Measurements from ENCODE around the gene GAB4.

Gene GAB4

GRCh38 chr22:16966251-16966650, 41.8 kb downstream of the GAB4 start:
- no peaks in the 10 kb centered on the region for H3K9me3 ChIP-seq (ENCODE audit: control insufficient read depth in 2 of 2, low read length in 2 of 2)
- no peak overlapping the region for H3K4me3 ChIP-seq (ENCODE audit: low read length in 2 of 2)
- no peak overlapping the region for H3K9ac ChIP-seq (ENCODE audit: low read depth in 1 of 2, low read length in 2 of 2)
- H3K36me3 ChIP-seq (ENCODE audit: control insufficient read depth in 2 of 2, insufficient read depth in 2 of 2, low read length in 2 of 2), result no peaks in the 10 kb centered on the region
- H3K4me1 ChIP-seq (ENCODE audit: control insufficient read depth in 2 of 2, insufficient read depth in 2 of 2, low read length in 2 of 2), result no peaks in the 10 kb centered on the region
- no peak overlapping the region for H3K27ac ChIP-seq (ENCODE audit: low read depth in 2 of 2, low read length in 2 of 2)
- no peaks in the 10 kb centered on the region for H3K27me3 ChIP-seq (ENCODE audit: control insufficient read depth in 2 of 2, insufficient read depth in 2 of 2, low read length in 2 of 2)

- Histone ChIP-seq H3K9me3 (ENCODE audit: control insufficient read depth in 2 of 2, low read length in 2 of 2) (no peaks in the 10 kb centered on the region), H3K9ac (ENCODE audit: low read depth in 1 of 2, low read length in 2 of 2) (no peak overlapping the region), H3K4me1 (ENCODE audit: control insufficient read depth in 2 of 2, insufficient read depth in 2 of 2, low read length in 2 of 2) (no peaks in the 10 kb centered on the region), H3K27ac (ENCODE audit: low read depth in 2 of 2, low read length in 2 of 2) (no peak overlapping the region), H3K4me3 (ENCODE audit: low read length in 2 of 2) (no peak overlapping the region), H3K36me3 (ENCODE audit: control insufficient read depth in 2 of 2, insufficient read depth in 2 of 2, low read length in 2 of 2) (no peaks in the 10 kb centered on the region), H3K27me3 (ENCODE audit: control insufficient read depth in 2 of 2, insufficient read depth in 2 of 2, low read length in 2 of 2) (no peaks in the 10 kb centered on the region)
These were observed 42.5 kb downstream of the GAB4 start for GRCh38 chr22:16965560-16965959.

DNA sequence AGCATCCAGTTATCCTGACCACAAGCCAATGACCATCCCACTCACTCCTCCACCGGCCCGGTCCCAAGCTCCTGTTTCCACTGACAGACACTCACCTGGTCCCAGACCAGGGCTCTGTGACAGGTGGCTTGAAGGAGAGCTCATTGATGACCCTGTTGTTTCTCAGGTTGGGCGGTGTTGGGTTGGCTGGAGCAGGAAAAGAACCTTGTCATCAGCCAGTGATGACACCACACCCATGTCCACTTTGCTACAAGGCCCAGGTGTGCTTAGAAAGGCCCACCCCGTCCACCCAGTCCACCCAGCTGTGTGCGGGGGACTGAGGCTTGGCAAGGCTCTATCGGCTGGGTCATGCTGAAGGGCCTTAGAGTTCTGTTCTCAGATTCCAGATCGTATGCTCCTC, 42.9 kb downstream of the GAB4 start:
- Histone ChIP-seq H3K4me1 (ENCODE audit: control insufficient read depth in 2 of 2, insufficient read depth in 2 of 2, low read length in 2 of 2) (no peaks in the 10 kb centered on the region), H3K4me3 (ENCODE audit: low read length in 2 of 2) (no peak overlapping the region), H3K27me3 (ENCODE audit: control insufficient read depth in 2 of 2, insufficient read depth in 2 of 2, low read length in 2 of 2) (no peaks in the 10 kb centered on the region), H3K27ac (ENCODE audit: low read depth in 2 of 2, low read length in 2 of 2) (no peak overlapping the region), H3K9me3 (ENCODE audit: control insufficient read depth in 2 of 2, low read length in 2 of 2) (no peaks in the 10 kb centered on the region), H3K36me3 (ENCODE audit: control insufficient read depth in 2 of 2, insufficient read depth in 2 of 2, low read length in 2 of 2) (no peaks in the 10 kb centered on the region), H3K9ac (ENCODE audit: low read depth in 1 of 2, low read length in 2 of 2) (no peak overlapping the region)

- Histone ChIP-seq H3K36me3 (ENCODE audit: control insufficient read depth in 2 of 2, insufficient read depth in 2 of 2, low read length in 2 of 2) (no peaks in the 10 kb centered on the region), H3K27ac (ENCODE audit: low read depth in 2 of 2, low read length in 2 of 2) (no peak overlapping the region), H3K9ac (ENCODE audit: low read depth in 1 of 2, low read length in 2 of 2) (no peak overlapping the region), H3K4me1 (ENCODE audit: control insufficient read depth in 2 of 2, insufficient read depth in 2 of 2, low read length in 2 of 2) (no peaks in the 10 kb centered on the region), H3K27me3 (ENCODE audit: control insufficient read depth in 2 of 2, insufficient read depth in 2 of 2, low read length in 2 of 2) (no peaks in the 10 kb centered on the region), H3K9me3 (ENCODE audit: control insufficient read depth in 2 of 2, low read length in 2 of 2) (no peaks in the 10 kb centered on the region), H3K4me3 (ENCODE audit: low read length in 2 of 2) (no peak overlapping the region)
These were observed 43.7 kb downstream of the GAB4 start for GRCh38 chr22:16964366-16964765.

- no peaks in the 10 kb centered on the region for H3K27me3 ChIP-seq (ENCODE audit: control insufficient read depth in 2 of 2, insufficient read depth in 2 of 2, low read length in 2 of 2)
- H3K36me3 ChIP-seq (ENCODE audit: control insufficient read depth in 2 of 2, insufficient read depth in 2 of 2, low read length in 2 of 2), result no peaks in the 10 kb centered on the region
- no peaks in the 10 kb centered on the region for H3K4me1 ChIP-seq (ENCODE audit: control insufficient read depth in 2 of 2, insufficient read depth in 2 of 2, low read length in 2 of 2)
- H3K4me3 ChIP-seq (ENCODE audit: low read length in 2 of 2), result no peak overlapping the region
- no peak overlapping the region for H3K27ac ChIP-seq (ENCODE audit: low read depth in 2 of 2, low read length in 2 of 2)
- H3K9me3 ChIP-seq (ENCODE audit: control insufficient read depth in 2 of 2, low read length in 2 of 2), result no peaks in the 10 kb centered on the region
- no peak overlapping the region for H3K9ac ChIP-seq (ENCODE audit: low read depth in 1 of 2, low read length in 2 of 2)
These were observed 44.7 kb downstream of the GAB4 start for GRCh38 chr22:16963189-16963945.

DNA sequence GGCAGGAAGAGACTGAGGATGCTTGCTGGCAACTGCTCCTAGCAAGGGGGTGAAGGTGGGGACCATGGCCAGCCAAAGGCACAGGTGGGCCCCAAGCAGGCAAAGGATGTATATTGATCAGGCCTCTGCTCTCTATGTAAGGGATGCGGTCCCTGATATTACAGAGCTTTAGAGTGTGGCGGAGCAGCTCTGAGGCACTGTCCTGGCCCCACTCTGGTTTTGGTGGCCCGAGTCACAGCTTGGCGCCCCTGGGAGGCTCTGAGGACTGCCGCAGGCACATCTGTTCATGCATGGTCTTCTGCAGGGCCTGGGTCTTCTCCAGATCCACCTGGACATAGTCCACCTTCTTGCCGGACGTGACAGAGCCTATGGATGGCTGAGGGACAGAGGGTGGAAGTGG, 45.5 kb downstream of the GAB4 start:
- Histone ChIP-seq H3K27ac (ENCODE audit: low read depth in 2 of 2, low read length in 2 of 2) (no peak overlapping the region), H3K9ac (ENCODE audit: low read depth in 1 of 2, low read length in 2 of 2) (no peak overlapping the region), H3K36me3 (ENCODE audit: control insufficient read depth in 2 of 2, insufficient read depth in 2 of 2, low read length in 2 of 2) (no peaks in the 10 kb centered on the region), H3K4me3 (ENCODE audit: low read length in 2 of 2) (no peak overlapping the region), H3K27me3 (ENCODE audit: control insufficient read depth in 2 of 2, insufficient read depth in 2 of 2, low read length in 2 of 2) (no peaks in the 10 kb centered on the region), H3K4me1 (ENCODE audit: control insufficient read depth in 2 of 2, insufficient read depth in 2 of 2, low read length in 2 of 2) (no peaks in the 10 kb centered on the region), H3K9me3 (ENCODE audit: control insufficient read depth in 2 of 2, low read length in 2 of 2) (no peaks in the 10 kb centered on the region)

GRCh38 chr22:16961477-16962186, 46.4 kb downstream of the GAB4 start:
- no peak overlapping the region for H3K4me3 ChIP-seq (ENCODE audit: low read length in 2 of 2)
- H3K4me1 ChIP-seq (ENCODE audit: control insufficient read depth in 2 of 2, insufficient read depth in 2 of 2, low read length in 2 of 2), result no peaks in the 10 kb centered on the region
- H3K27me3 ChIP-seq (ENCODE audit: control insufficient read depth in 2 of 2, insufficient read depth in 2 of 2, low read length in 2 of 2), result no peaks in the 10 kb centered on the region
- no peak overlapping the region for H3K9ac ChIP-seq (ENCODE audit: low read depth in 1 of 2, low read length in 2 of 2)
- H3K36me3 ChIP-seq (ENCODE audit: control insufficient read depth in 2 of 2, insufficient read depth in 2 of 2, low read length in 2 of 2), result no peaks in the 10 kb centered on the region
- H3K27ac ChIP-seq (ENCODE audit: low read depth in 2 of 2, low read length in 2 of 2), result no peak overlapping the region
- no peaks in the 10 kb centered on the region for H3K9me3 ChIP-seq (ENCODE audit: control insufficient read depth in 2 of 2, low read length in 2 of 2)

DNA sequence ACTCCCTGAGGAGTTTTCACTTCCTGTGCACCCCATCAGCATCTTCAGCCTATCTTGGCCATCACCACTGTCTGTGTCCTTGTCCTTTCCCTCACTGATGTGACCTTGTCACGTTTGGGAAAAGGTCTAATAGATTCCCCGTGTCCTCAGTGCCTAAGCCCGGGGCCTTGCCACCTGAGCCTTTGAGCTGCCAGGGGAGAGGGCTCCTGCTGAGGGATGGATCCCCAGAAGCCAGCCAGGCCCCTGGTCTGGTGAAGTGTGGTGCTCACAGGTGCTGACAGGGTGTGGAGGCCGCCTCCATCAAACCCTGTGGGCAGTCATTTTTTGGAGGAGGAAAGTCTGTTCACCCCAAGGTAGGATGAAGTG, 47.2 kb downstream of the GAB4 start:
- Histone ChIP-seq H3K36me3 (ENCODE audit: control insufficient read depth in 2 of 2, insufficient read depth in 2 of 2, low read length in 2 of 2) (no peaks in the 10 kb centered on the region), H3K27ac (ENCODE audit: low read depth in 2 of 2, low read length in 2 of 2) (no peak overlapping the region), H3K4me1 (ENCODE audit: control insufficient read depth in 2 of 2, insufficient read depth in 2 of 2, low read length in 2 of 2) (no peaks in the 10 kb centered on the region), H3K9me3 (ENCODE audit: control insufficient read depth in 2 of 2, low read length in 2 of 2) (no peaks in the 10 kb centered on the region), H3K4me3 (ENCODE audit: low read length in 2 of 2) (no peak overlapping the region), H3K27me3 (ENCODE audit: control insufficient read depth in 2 of 2, insufficient read depth in 2 of 2, low read length in 2 of 2) (no peaks in the 10 kb centered on the region), H3K9ac (ENCODE audit: low read depth in 1 of 2, low read length in 2 of 2) (no peak overlapping the region)

- Histone ChIP-seq H3K27ac (ENCODE audit: low read depth in 2 of 2, low read length in 2 of 2) (no peak overlapping the region), H3K4me1 (ENCODE audit: control insufficient read depth in 2 of 2, insufficient read depth in 2 of 2, low read length in 2 of 2) (no peaks in the 10 kb centered on the region), H3K4me3 (ENCODE audit: low read length in 2 of 2) (no peak overlapping the region), H3K9me3 (ENCODE audit: control insufficient read depth in 2 of 2, low read length in 2 of 2) (no peaks in the 10 kb centered on the region), H3K36me3 (ENCODE audit: control insufficient read depth in 2 of 2, insufficient read depth in 2 of 2, low read length in 2 of 2) (no peaks in the 10 kb centered on the region), H3K9ac (ENCODE audit: low read depth in 1 of 2, low read length in 2 of 2) (no peak overlapping the region), H3K27me3 (ENCODE audit: control insufficient read depth in 2 of 2, insufficient read depth in 2 of 2, low read length in 2 of 2) (no peaks in the 10 kb centered on the region)
These were observed 47.7 kb downstream of the GAB4 start for GRCh38 chr22:16960220-16960883.

- no peaks in the 10 kb centered on the region for H3K4me1 ChIP-seq (ENCODE audit: control insufficient read depth in 2 of 2, insufficient read depth in 2 of 2, low read length in 2 of 2)
- H3K27ac ChIP-seq (ENCODE audit: low read depth in 2 of 2, low read length in 2 of 2), result no peak overlapping the region
- H3K27me3 ChIP-seq (ENCODE audit: control insufficient read depth in 2 of 2, insufficient read depth in 2 of 2, low read length in 2 of 2), result no peaks in the 10 kb centered on the region
- no peaks in the 10 kb centered on the region for H3K9me3 ChIP-seq (ENCODE audit: control insufficient read depth in 2 of 2, low read length in 2 of 2)
- H3K9ac ChIP-seq (ENCODE audit: low read depth in 1 of 2, low read length in 2 of 2), result no peak overlapping the region
- no peaks in the 10 kb centered on the region for H3K36me3 ChIP-seq (ENCODE audit: control insufficient read depth in 2 of 2, insufficient read depth in 2 of 2, low read length in 2 of 2)
- no peak overlapping the region for H3K4me3 ChIP-seq (ENCODE audit: low read length in 2 of 2)
These were observed 48.6 kb downstream of the GAB4 start for GRCh38 chr22:16959345-16959930.

Measured in mucosa of rectum (tissue), 2 donors.